OCI-LY1 (cell line): ENCODE measurements around the gene C1S.

Source experiments
- H2AFZ ChIP-seq: fragments of 200-600 bp; sonication (generic), shearing (Covaris generic); 2 replicates; pipeline ENCODE4 v1.6.0; 2014; ENCODE audit warnings: antibody characterized with exemption, mild to moderate bottlenecking, low read length
- H3F3A ChIP-seq: fragments of 200-600 bp; sonication (generic), shearing (Covaris generic); 2 replicates; pipeline ENCODE4 v1.6.0; 2014; ENCODE audit warnings: mild to moderate bottlenecking, antibody characterized with exemption, low read length, moderate library complexity; ENCODE audit not compliant: insufficient read depth
- H3K27ac ChIP-seq: fragments of 200-600 bp; sonication (generic); 2 replicates; pipeline ENCODE4 v1.5.1; 2014; ENCODE audit warnings: low read length, mixed run types, mild to moderate bottlenecking, low read depth; ENCODE audit not compliant: poor library complexity, severe bottlenecking
- H3K27me3 ChIP-seq: fragments of 200-600 bp; sonication (generic); 2 replicates; pipeline ENCODE4 v1.6.0; 2014; ENCODE audit warnings: antibody characterized with exemption, mild to moderate bottlenecking, low read length, moderate library complexity; ENCODE audit not compliant: insufficient read depth
- H3K36me3 ChIP-seq: fragments of 200-600 bp; sonication (generic); 2 replicates; pipeline ENCODE4 v1.6.1; 2014; ENCODE audit warnings: mild to moderate bottlenecking, antibody characterized with exemption, low read length, moderate library complexity, mixed read lengths; ENCODE audit not compliant: insufficient read depth
- H3K4me1 ChIP-seq: fragments of 200-600 bp; sonication (generic); 2 replicates; pipeline ENCODE4 v1.5.1; 2014; ENCODE audit warnings: mild to moderate bottlenecking, low read length, moderate library complexity; ENCODE audit not compliant: insufficient read depth, severe bottlenecking
- H3K4me2 ChIP-seq: fragments of 200-600 bp; sonication (generic), shearing (Covaris generic); 2 replicates; pipeline ENCODE4 v1.6.1; 2014; ENCODE audit warnings: low read length
- H3K4me3 ChIP-seq: fragments of 200-600 bp; sonication (generic); 2 replicates; pipeline ENCODE4 v1.5.1; 2014; ENCODE audit warnings: low read length, low read depth, mild to moderate bottlenecking, mixed read lengths; ENCODE audit not compliant: poor library complexity, severe bottlenecking
- H3K79me2 ChIP-seq: fragments of 200-600 bp; shearing (Covaris generic); 2 replicates; pipeline ENCODE4 v1.6.1; 2016; ENCODE audit warnings: mixed run types, low read length, mixed read lengths; ENCODE audit not compliant: insufficient read depth
- H3K9ac ChIP-seq: fragments of 200-600 bp; sonication (generic), shearing (Covaris generic); 2 replicates; pipeline ENCODE4 v1.6.1; 2014; ENCODE audit warnings: mild to moderate bottlenecking, low read length, mixed read lengths
- H3K9me2 ChIP-seq: fragments of 200-600 bp; sonication (generic), shearing (Covaris generic); 2 replicates; pipeline ENCODE4 v1.6.1; 2014; ENCODE audit warnings: low read depth, mild to moderate bottlenecking, low read length, mixed read lengths
- H3K9me3 ChIP-seq: fragments of 200-600 bp; shearing (Covaris generic); 2 replicates; pipeline ENCODE4 v1.6.1; 2014; ENCODE audit warnings: low read length, mixed read lengths
- H4K20me1 ChIP-seq: fragments of 200-600 bp; sonication (generic), shearing (Covaris generic); 2 replicates; pipeline ENCODE4 v1.6.0; 2016; ENCODE audit warnings: mild to moderate bottlenecking, low read length; ENCODE audit not compliant: insufficient read depth
- CTCF ChIP-seq: fragments of 200-600 bp; sonication (generic), shearing (Covaris generic); IDR thresholded peaks from 2 replicates; pipeline ENCODE4 v1.5.1; 2017; ENCODE audit warnings: mild to moderate bottlenecking, antibody characterized with exemption, low read length, moderate library complexity, mixed read lengths
- EZH2 ChIP-seq: fragments of 200-600 bp; sonication (generic), shearing (Covaris generic); IDR thresholded peaks from 2 replicates; pipeline ENCODE4 v1.8.0; 2017; ENCODE audit warnings: borderline replicate concordance, mixed run types, mild to moderate bottlenecking, antibody characterized with exemption, low read length, moderate library complexity, mixed read lengths

C1S gene

GRCh38 chr12:7075939-7076338, 15.4 kb downstream of the C1S start:
- Histone ChIP-seq H3K9ac (no peak overlapping the region), H3K27me3 (no peaks in the 10 kb centered on the region), H3F3A (no peaks in the 10 kb centered on the region), H3K36me3 (no peaks in the 10 kb centered on the region), H2AFZ (no peak overlapping the region), H3K4me1 (no peaks in the 10 kb centered on the region), H4K20me1 (no peaks in the 10 kb centered on the region), H3K79me2 (no peaks in the 10 kb centered on the region), H3K4me2 (no peak overlapping the region), H3K9me3 (no peaks in the 10 kb centered on the region), H3K9me2 (no peaks in the 10 kb centered on the region), H3K27ac (no peak overlapping the region), H3K4me3 (no peak overlapping the region)
- TF ChIP-seq CTCF (no peak), EZH2 (no peak)

GRCh38 chr12:7076493-7076892, 16.0 kb downstream of the C1S start:
- H3K9me2 ChIP-seq, result no peaks in the 10 kb centered on the region

GRCh38 chr12:7078163-7078562, 17.6 kb downstream of the C1S start:
- H3K79me2 ChIP-seq, result no peaks in the 10 kb centered on the region
- no peaks in the 10 kb centered on the region for H3F3A ChIP-seq
- no peak overlapping the region for H3K4me2 ChIP-seq
- H4K20me1 ChIP-seq, result no peaks in the 10 kb centered on the region
- no peak overlapping the region for H3K9ac ChIP-seq
- H3K9me2 ChIP-seq, result no peaks in the 10 kb centered on the region
- no peaks in the 10 kb centered on the region for H3K27me3 ChIP-seq
- H3K4me3 ChIP-seq, result no peak overlapping the region
- TF ChIP-seq CTCF (no peak; the same call in 1 of the 2 replicates), EZH2 (no peak)
- no peak overlapping the region for H3K27ac ChIP-seq
- no peak overlapping the region for H2AFZ ChIP-seq
- no peaks in the 10 kb centered on the region for H3K9me3 ChIP-seq
- no peaks in the 10 kb centered on the region for H3K4me1 ChIP-seq
- H3K36me3 ChIP-seq, result no peaks in the 10 kb centered on the region

More at GRCh38 chr12:7076493-7076892, 16.0 kb downstream of the C1S start:
- H3K9ac ChIP-seq, result no peak overlapping the region
- no peak overlapping the region for H3K4me3 ChIP-seq
- no peaks in the 10 kb centered on the region for H3K9me3 ChIP-seq
- H3K27me3 ChIP-seq, result no peaks in the 10 kb centered on the region
- H3F3A ChIP-seq, result no peaks in the 10 kb centered on the region
- H3K79me2 ChIP-seq, result no peaks in the 10 kb centered on the region
- no peak for TF ChIP-seq EZH2
- TF ChIP-seq CTCF, result no peak
- no peaks in the 10 kb centered on the region for H4K20me1 ChIP-seq
- H3K4me2 ChIP-seq, result no peak overlapping the region
- no peaks in the 10 kb centered on the region for H3K36me3 ChIP-seq
- H3K4me1 ChIP-seq, result no peaks in the 10 kb centered on the region
- no peak overlapping the region for H3K27ac ChIP-seq
- H2AFZ ChIP-seq, result no peak overlapping the region
